Tibial nerve (tissue), 4 donors: Measurements from ENCODE around the gene EMILIN1.
"Not testable (repeated sequence)": the region's sequence is repeated elsewhere in the genome, so short reads cannot be mapped to it uniquely, and the experiment has no call there.

Source experiments
- CTCF ChIP-seq, 5 experiments: fragments of 200-600 bp in 3 of 5; fragments of 450-650 bp in 2 of 5; sonication (generic) in 3 of 5; IDR thresholded peaks; one replicate each; pipeline ENCODE4 v1.5.1; 2016 to 2019; ENCODE audit warnings: antibody characterized with exemption in 5 of 5, mild to moderate bottlenecking in 3 of 5, moderate library complexity in 2 of 5
- EP300 ChIP-seq, 2 donors: sonication (generic); formaldehyde crosslinking; IDR thresholded peaks; one replicate each; pipeline ENCODE4 v1.6.1; 2017; ENCODE audit warnings: antibody characterized with exemption in 2 of 2, mild to moderate bottlenecking in 1 of 2
- POLR2A ChIP-seq, 2 donors: fragments of 450-650 bp; IDR thresholded peaks; one replicate each; pipeline ENCODE4 v1.6.1; 2017; ENCODE audit warnings: antibody characterized with exemption in 2 of 2, mild to moderate bottlenecking in 2 of 2, moderate library complexity in 2 of 2

GRCh38 chr2:27075566-27075871 lies 2.9 kb upstream of the EMILIN1 start:
- TF ChIP-seq CTCF, POLR2A, EP300 (IDR thresholded peaks at IDR 0.05): not testable (repeated sequence)
